DMS53 (cell line): ENCODE results near the gene ELMO1.

Experiments
- DNase-seq: peaks from one replicate; lab custom pipeline; 2025; lab: John Stamatoyannopoulos, UW

ELMO1 gene

GRCh38 chr7:36838616-36839225 is 609.9 kb downstream of the ELMO1 start:
- DNase-seq: no peak

GRCh38 chr7:36831049-36831448 is 617.6 kb downstream of the ELMO1 start:
- no peak for DNase-seq

- DNase-seq: no peak
Observed at GRCh38 chr7:36827726-36828703, 620.6 kb downstream of the ELMO1 start.

- no peak for DNase-seq
Observed at GRCh38 chr7:36825501-36825900, 623.2 kb downstream of the ELMO1 start.

- DNase-seq: no peak
Observed at GRCh38 chr7:36823353-36823752, 625.3 kb downstream of the ELMO1 start.

GRCh38 chr7:36821617-36822016 is 627.0 kb downstream of the ELMO1 start:
- DNase-seq: no peak

- no peak for DNase-seq
Observed at GRCh38 chr7:36820527-36821170, 628.0 kb downstream of the ELMO1 start.

GRCh38 chr7:36819639-36820038 is 629.0 kb downstream of the ELMO1 start:
- DNase-seq: no peak

- DNase-seq: peak; percentile 80
Observed at GRCh38 chr7:36814311-36814710, 634.4 kb downstream of the ELMO1 start.

- DNase-seq: no peak
Observed at GRCh38 chr7:36811807-36812206, 636.9 kb downstream of the ELMO1 start.

GRCh38 chr7:36810489-36810888 is 638.2 kb downstream of the ELMO1 start:
- DNase-seq: peak; percentile 53

- no peak for DNase-seq
Observed at GRCh38 chr7:36810032-36810431, 638.6 kb downstream of the ELMO1 start.

GRCh38 chr7:36809510-36809909 is 639.2 kb downstream of the ELMO1 start:
- no peak for DNase-seq

- no peak for DNase-seq
Observed at GRCh38 chr7:36809086-36809485, 639.6 kb downstream of the ELMO1 start.

GRCh38 chr7:36806891-36807290 is 641.8 kb downstream of the ELMO1 start:
- no peak for DNase-seq
